H1 (cell line): ENCODE measurements around the gene VAV2. TPM values are rescaled to one million over a fixed set of nuclear protein-coding genes. Genes with fewer than 3 reads are reported as not detected.

Experiments
- CTCF ChIA-PET: fragments of 300-600 bp; sonication (Branson Sonifier 250); formaldehyde crosslinking; loops from one replicate; lab custom pipeline; 2021; ENCODE audit not compliant: partially characterized antibody; lab: Charles Lee
- POLR2A ChIA-PET: fragments of 300-600 bp; sonication (Branson Sonifier 250); formaldehyde crosslinking; loops from one replicate; lab custom pipeline; 2021; ENCODE audit warnings: inconsistent platforms; ENCODE audit not compliant: partially characterized antibody; lab: Charles Lee
- DNase-seq, 2 experiments: peaks; one replicate each; pipeline versions ENCODE4 v3.0.0 to v3.0.0-alpha.2; 2010 to 2022; ENCODE audit warnings: low spot score in 2 of 2, low read depth in 1 of 2, mixed read lengths in 1 of 2
- FAIRE-seq: peaks from 2 replicates; lab custom pipeline; 2011; peaks lifted over from hg19 to GRCh38; lab: Jason Lieb, UNC
- H2AFZ ChIP-seq: 2 replicates; pipeline ENCODE4 v1.8.1; 2012; ENCODE audit warnings: low read length, inconsistent platforms
- H2AK5ac ChIP-seq: 2 replicates; pipeline ENCODE4 v1.6.1; 2013; ENCODE audit warnings: low read depth, low read length
- H2BK120ac ChIP-seq: replicated peaks from 2 replicates; pipeline ENCODE3; 2013; ENCODE audit warnings: low read depth, low read length, inconsistent platforms
- H2BK12ac ChIP-seq: 2 replicates; pipeline ENCODE4 v1.6.1; 2013; ENCODE audit warnings: low read depth, low read length
- H2BK15ac ChIP-seq: 2 replicates; pipeline ENCODE4 v1.6.1; 2013; ENCODE audit warnings: low read length
- H2BK20ac ChIP-seq: 2 replicates; pipeline ENCODE4 v1.6.1; 2013; ENCODE audit warnings: low read length
- H2BK5ac ChIP-seq: 2 replicates; pipeline ENCODE4 v1.6.1; 2013; ENCODE audit warnings: low read depth, low read length
- H3K14ac ChIP-seq: 2 replicates; pipeline ENCODE4 v1.6.1; 2013; ENCODE audit warnings: inconsistent platforms; ENCODE audit not compliant: insufficient read length
- H3K18ac ChIP-seq: 2 replicates; pipeline ENCODE4 v1.6.1; 2013; ENCODE audit warnings: low read length; ENCODE audit errors: extremely low read depth
- H3K23ac ChIP-seq: 2 replicates; pipeline ENCODE4 v1.6.1; 2013; ENCODE audit warnings: inconsistent platforms; ENCODE audit not compliant: insufficient read length
- H3K23me2 ChIP-seq: 2 replicates; pipeline ENCODE4 v1.6.1; 2013; ENCODE audit warnings: low read depth, low read length
- H3K27ac ChIP-seq: 2 replicates; pipeline ENCODE4 v1.6.1; 2011; ENCODE audit warnings: low read depth, low read length, inconsistent platforms
- H3K27me3 ChIP-seq, 4 experiments: replicated peaks in 1 of 4; 1 replicate in 1 of 4; 2 replicates in 3 of 4; pipeline versions ENCODE4 v1.6.1 to v1.8.1; 2011 to 2013; ENCODE audit warnings: low read length in 3 of 4, mild to moderate bottlenecking in 3 of 4, inconsistent platforms in 2 of 4, mixed read lengths in 2 of 4, moderate library complexity in 1 of 4; ENCODE audit not compliant: control insufficient read depth in 3 of 4, insufficient read depth in 3 of 4; ENCODE audit errors: extremely low read depth in 1 of 4
- H3K36me3 ChIP-seq, 4 experiments: 2 replicates each; pipeline versions ENCODE4 v1.6.1 to v1.8.1; 2011 to 2013; ENCODE audit warnings: mild to moderate bottlenecking in 4 of 4, low read length in 3 of 4, moderate library complexity in 2 of 4, control low read depth in 1 of 4, inconsistent platforms in 1 of 4; ENCODE audit not compliant: insufficient read depth in 4 of 4, control insufficient read depth in 2 of 4
- H3K4ac ChIP-seq: replicated peaks from 2 replicates; pipeline ENCODE3; 2013; ENCODE audit warnings: low read length, low read depth, mixed read lengths, inconsistent platforms; ENCODE audit not compliant: insufficient read length
- H3K4me1 ChIP-seq, 4 experiments: replicated peaks in 1 of 4; 1 replicate in 1 of 4; 2 replicates in 3 of 4; pipeline versions ENCODE4 v1.6.1 to v1.8.1; 2011 to 2013; ENCODE audit warnings: low read length in 3 of 4, inconsistent platforms in 2 of 4, mixed read lengths in 1 of 4; ENCODE audit not compliant: insufficient read depth in 4 of 4, control insufficient read depth in 3 of 4
- H3K4me2 ChIP-seq, 2 experiments: 2 replicates each; pipeline versions ENCODE4 v1.6.1 to v1.8.1; 2011 to 2013; ENCODE audit warnings: low read depth in 2 of 2, low read length in 2 of 2, control low read depth in 1 of 2, inconsistent platforms in 1 of 2, mild to moderate bottlenecking in 1 of 2; ENCODE audit not compliant: insufficient read depth in 1 of 2
- H3K4me3 ChIP-seq, 4 experiments: fragments of 200-600, 300-600 bp in 1 of 4; sonication (generic), shearing (Covaris generic), sonication (Bioruptor Twin) in 1 of 4; 2 replicates each; pipeline versions ENCODE4 v1.5.1 to v1.8.1; 2011 to 2016; ENCODE audit warnings: low read length in 4 of 4, low read depth in 3 of 4, control low read depth in 2 of 4, inconsistent platforms in 2 of 4, mild to moderate bottlenecking in 2 of 4, mixed read lengths in 1 of 4, moderate library complexity in 1 of 4; ENCODE audit not compliant: insufficient read depth in 2 of 4; ENCODE audit errors: extremely low read depth in 1 of 4
- H3K56ac ChIP-seq: replicated peaks from 2 replicates; pipeline ENCODE3; 2013; ENCODE audit warnings: low read depth, mild to moderate bottlenecking, mixed read lengths, low read length, inconsistent platforms; ENCODE audit not compliant: insufficient read length
- H3K79me1 ChIP-seq: 2 replicates; pipeline ENCODE4 v1.6.1; 2013; ENCODE audit warnings: low read depth, low read length, control low read depth
- H3K79me2 ChIP-seq, 2 experiments: 2 replicates each; pipeline versions ENCODE4 v1.6.1 to v1.8.1; 2012 to 2013; ENCODE audit warnings: low read length in 2 of 2, mild to moderate bottlenecking in 2 of 2, inconsistent platforms in 1 of 2; ENCODE audit not compliant: insufficient read depth in 2 of 2, control insufficient read depth in 1 of 2
- H3K9ac ChIP-seq, 4 experiments: replicated peaks in 1 of 4; 1 replicate in 1 of 4; 2 replicates in 3 of 4; pipeline versions ENCODE4 v1.6.1 to v1.8.1; 2011 to 2013; ENCODE audit warnings: low read depth in 3 of 4, low read length in 3 of 4, control low read depth in 2 of 4, mild to moderate bottlenecking in 2 of 4, moderate library complexity in 2 of 4, inconsistent platforms in 1 of 4; ENCODE audit errors: extremely low read depth in 1 of 4
- H3K9me3 ChIP-seq, 2 experiments: 2 replicates each; pipeline versions ENCODE4 v1.6.1 to v1.8.1; 2012 to 2013; ENCODE audit warnings: mild to moderate bottlenecking in 2 of 2, moderate library complexity in 2 of 2, control low read depth in 1 of 2, inconsistent platforms in 1 of 2, low read depth in 1 of 2, low read length in 1 of 2, mixed read lengths in 1 of 2; ENCODE audit not compliant: insufficient read depth in 2 of 2
- H4K20me1 ChIP-seq, 2 experiments: replicated peaks in 1 of 2; 2 replicates each; pipeline versions ENCODE3 to v1.8.1; 2011 to 2013; ENCODE audit warnings: inconsistent platforms in 2 of 2, low read length in 2 of 2, mild to moderate bottlenecking in 1 of 2; ENCODE audit not compliant: insufficient read depth in 2 of 2, control insufficient read depth in 1 of 2
- H4K5ac ChIP-seq: 2 replicates; pipeline ENCODE4 v1.6.1; 2013; ENCODE audit warnings: low read length, low read depth, mixed read lengths, inconsistent platforms; ENCODE audit not compliant: insufficient read length
- H4K8ac ChIP-seq: 2 replicates; pipeline ENCODE4 v1.8.0; 2013; ENCODE audit warnings: mild to moderate bottlenecking, moderate library complexity, low read length, inconsistent platforms; ENCODE audit not compliant: insufficient read depth; ENCODE audit errors: extremely low read depth
- H4K91ac ChIP-seq: replicated peaks from 2 replicates; pipeline ENCODE3; 2013; ENCODE audit warnings: low read length, mixed read lengths, inconsistent platforms; ENCODE audit not compliant: insufficient read length
- BRCA1 ChIP-seq: IDR thresholded peaks from 2 replicates; pipeline ENCODE4 v1.6.1; 2012; ENCODE audit warnings: low read depth, low read length, improper control_type of control experiment
- MAFK ChIP-seq: IDR thresholded peaks from 2 replicates; pipeline ENCODE4 v1.6.1; 2012; ENCODE audit warnings: low read depth, mild to moderate bottlenecking, improper control_type of control experiment, low read length
- PHF8 ChIP-seq: fragments of 200-600 bp; sonication (generic); conservative IDR thresholded peaks from 2 replicates; pipeline ENCODE4 v1.7.1; 2012; ENCODE audit warnings: low read depth, mild to moderate bottlenecking, inconsistent platforms, low read length, moderate library complexity
- SP1 ChIP-seq: IDR thresholded peaks from 2 replicates; pipeline ENCODE4 v1.6.1; 2011; ENCODE audit warnings: low read depth, low read length
- WGBS, 2 experiments: shearing (Covaris generic) in 1 of 2; methylation state at CpG; one replicate each; pipeline versions ENCODE4 v1.1.6 to v1.1.7; 2013 to 2015; ENCODE audit warnings: low lambda C conversion rate in 2 of 2, mixed read lengths in 2 of 2, inconsistent platforms in 1 of 2, low coverage in 1 of 2, missing lambda C conversion rate in 1 of 2; ENCODE audit not compliant: insufficient replicate concordance in 2 of 2, insufficient coverage in 1 of 2, insufficient read length in 1 of 2; ENCODE audit errors: extremely low coverage in 1 of 2, missing lambda C conversion rate in 1 of 2; 5-methylcytosine and 5-hydroxymethylcytosine counted together
- polyA plus RNA-seq, 7 experiments: library from polyadenylated mRNA; depleted of rRNA in 3 of 7; stranded (reverse) in 5 of 7; unstranded in 2 of 7; fragments of >200 nt in 5 of 7; fragments of 200-250 nt in 2 of 7; gene quantifications; 1 replicate in 5 of 7; 2 replicates in 1 of 7; 4 replicates in 1 of 7; pipeline versions ENCODE4 v1.2.1 to v1.2.3, GENCODE V29; 2011 to 2013; ENCODE audit warnings: missing spikeins in 2 of 7, mixed read lengths in 2 of 7
- total RNA-seq: library from RNA; stranded (reverse); fragmentation: NEBNext Ultra II Directional; extraction: Animal tissue kit (Norgen Biotek cat#: 25700); gene quantifications from 2 replicates; pipeline ENCODE4 v1.2.1, GENCODE V29; 2021
- TF ChIP-seq, protein P1 (sequence below): IDR thresholded peaks from 2 replicates; pipeline ENCODE4 v1.6.1; 2012; ENCODE audit warnings: low read length, inconsistent platforms

Gene VAV2
- total and polyA plus RNA-seq, 2 of the 8 experiments (the other 6 are each of a cell fraction or from before 2014, with no cell fraction given): 13.6 to 37.6 TPM

DNA sequence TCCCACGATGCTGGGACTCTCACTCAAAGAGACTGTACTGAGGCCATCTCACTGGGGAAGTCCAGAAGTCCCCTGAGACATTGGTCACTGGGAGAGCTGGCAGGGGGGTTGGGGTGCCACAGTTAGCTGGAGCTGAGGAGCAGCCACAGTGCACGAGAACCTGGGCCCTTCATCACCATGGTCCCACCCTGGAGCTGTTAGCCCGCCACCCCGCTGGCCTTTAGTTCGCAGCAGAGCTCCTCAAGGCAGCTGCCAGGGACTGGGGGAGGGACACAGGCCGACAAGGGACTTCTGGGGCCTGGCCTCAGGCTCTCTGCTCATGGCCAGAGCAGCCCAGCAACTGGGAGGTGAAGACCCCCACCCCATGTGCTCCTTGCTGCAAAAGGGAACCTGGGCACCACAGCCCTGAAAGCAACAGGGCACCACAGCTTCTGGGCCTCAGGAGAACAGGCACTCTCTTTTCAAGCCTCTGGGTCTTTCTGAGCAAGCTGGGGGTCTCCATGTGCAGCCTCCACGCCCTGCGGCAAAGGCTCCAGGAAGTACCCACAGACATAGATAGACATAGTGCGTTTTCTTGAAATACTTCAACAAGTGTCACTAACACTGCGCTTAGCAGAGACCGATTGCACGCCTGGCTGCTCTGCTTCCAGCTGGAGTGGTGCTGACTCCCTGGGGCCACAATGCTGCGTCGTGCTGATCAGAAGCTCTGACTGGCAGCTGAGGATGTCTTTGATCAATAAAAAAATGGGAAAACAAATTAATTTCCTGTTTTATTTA, 46.0 kb downstream of the VAV2 start:
- no peaks in the 10 kb centered on the region; a peak in 1 of 8 replicates for H3K36me3 ChIP-seq
- no peak overlapping the region for H2BK5ac ChIP-seq
- no peak overlapping the region for H3K4me3 ChIP-seq
- H4K91ac ChIP-seq: no peak overlapping the region
- H4K5ac ChIP-seq: no peak overlapping the region
- FAIRE-seq: no peak
- H2BK15ac ChIP-seq: no peak overlapping the region
- no peak overlapping the region for H2AK5ac ChIP-seq
- H4K20me1 ChIP-seq: peaks cover 14 to 26% of the 10 kb centered on the region in 2 experiments
- no peak overlapping the region for H3K23ac ChIP-seq
- H2BK20ac ChIP-seq: no peak overlapping the region
- H3K56ac ChIP-seq: no peak overlapping the region
- CTCF ChIA-PET: interaction anchor here (0.7 to 2.3 kb wide), 6 partner anchors 10 to 164 kb away, joined by 3 to 7 read pairs (median 6); no protein-coding TSS in a partner anchor
- POLR2A ChIA-PET: no interaction called here
- H2BK12ac ChIP-seq: no peak overlapping the region
- H3K23me2 ChIP-seq: no peaks in the 10 kb centered on the region
- H3K4ac ChIP-seq: no peak overlapping the region
- H3K79me2 ChIP-seq: peaks cover 0 to 71% of the 10 kb centered on the region in 2 experiments; a peak in 2 of 4 replicates
- no peak overlapping the region for H2BK120ac ChIP-seq
- no peaks in the 10 kb centered on the region for H3K27me3 ChIP-seq
- no peak overlapping the region; the same call in 1 of the 2 replicates for H4K8ac ChIP-seq
- peaks cover 0 to 14% (median 5%) of the 10 kb centered on the region in 4 experiments; a peak in 4 of 7 replicates for H3K4me1 ChIP-seq
- no peak overlapping the region for H2AFZ ChIP-seq
- 97% methylated on average over 14 of the region's 14 CpGs; no CpG with 5 or more reads in 1 of the 2 experiments for WGBS, 2 experiments
- H3K9me3 ChIP-seq: no peaks in the 10 kb centered on the region
- H3K79me1 ChIP-seq: peaks cover 21% of the 10 kb centered on the region
- H3K9ac ChIP-seq: no peak overlapping the region
- no peak overlapping the region; the same call in 1 of the 2 replicates for H3K18ac ChIP-seq
- no peak overlapping the region for H3K27ac ChIP-seq
- H3K14ac ChIP-seq: no peak overlapping the region
- no peak for DNase-seq
- H3K4me2 ChIP-seq: no peak overlapping the region
- TF ChIP-seq SP1: no peak
- TF ChIP-seq PHF8: no peak
- TF ChIP-seq, protein P1, sequence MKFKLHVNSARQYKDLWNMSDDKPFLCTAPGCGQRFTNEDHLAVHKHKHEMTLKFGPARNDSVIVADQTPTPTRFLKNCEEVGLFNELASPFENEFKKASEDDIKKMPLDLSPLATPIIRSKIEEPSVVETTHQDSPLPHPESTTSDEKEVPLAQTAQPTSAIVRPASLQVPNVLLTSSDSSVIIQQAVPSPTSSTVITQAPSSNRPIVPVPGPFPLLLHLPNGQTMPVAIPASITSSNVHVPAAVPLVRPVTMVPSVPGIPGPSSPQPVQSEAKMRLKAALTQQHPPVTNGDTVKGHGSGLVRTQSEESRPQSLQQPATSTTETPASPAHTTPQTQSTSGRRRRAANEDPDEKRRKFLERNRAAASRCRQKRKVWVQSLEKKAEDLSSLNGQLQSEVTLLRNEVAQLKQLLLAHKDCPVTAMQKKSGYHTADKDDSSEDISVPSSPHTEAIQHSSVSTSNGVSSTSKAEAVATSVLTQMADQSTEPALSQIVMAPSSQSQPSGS: no peak
- no peak for TF ChIP-seq BRCA1
- no peak for TF ChIP-seq MAFK
